ENCODE measurements around the gene NOC2L. TPM values are rescaled to one million over a fixed set of nuclear protein-coding genes. Genes with fewer than 3 reads are reported as not detected.

NOC2L gene
- total RNA-seq, 3 donors from 2014 or later (not counting 1 experiment from before 2014, with no cell fraction given), result 61.4 to 66.0 (median 61.8) TPM

DNA sequence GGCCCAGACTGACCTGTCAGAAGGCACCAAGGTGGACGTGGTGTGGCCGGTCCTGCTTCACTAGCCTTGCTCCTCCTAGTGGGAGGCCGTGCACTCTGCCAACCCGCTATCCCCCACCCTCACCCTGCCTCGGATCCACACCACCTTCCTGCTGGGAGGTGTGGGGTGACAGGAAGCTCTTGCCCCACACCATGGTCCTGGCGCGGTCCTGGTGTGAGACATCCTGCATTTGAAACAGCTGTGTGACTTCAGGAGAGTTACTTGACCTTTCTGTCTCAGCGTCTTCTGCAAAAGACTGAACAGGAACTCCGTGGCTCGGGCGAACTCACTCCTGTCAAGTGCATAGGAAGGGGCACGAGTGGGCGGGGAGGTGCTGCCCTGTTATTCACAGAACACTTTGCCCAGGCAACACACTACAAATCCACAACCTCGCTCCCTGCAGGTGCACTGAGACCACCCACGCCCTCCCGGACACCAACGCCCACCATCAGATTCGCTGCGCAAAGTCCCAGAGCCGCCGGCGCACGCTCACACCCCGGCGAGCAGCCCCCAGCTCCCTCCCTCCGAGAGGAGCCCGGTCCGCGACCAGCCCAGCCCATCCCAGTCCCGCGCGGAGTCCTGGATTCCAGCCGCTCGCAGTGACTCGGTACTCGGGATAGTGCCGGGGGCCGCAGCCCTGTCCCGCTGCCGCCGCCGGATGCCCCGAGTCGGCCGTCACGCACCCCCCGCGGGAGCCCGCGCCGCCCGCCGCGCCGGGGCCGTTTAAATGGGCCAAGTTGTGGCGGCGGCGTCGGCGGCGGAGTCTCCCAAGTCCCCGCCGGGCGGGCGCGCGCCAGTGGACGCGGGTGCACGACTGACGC, 35.7 kb downstream of the NOC2L start, which contains the start of gene SAMD11:
SAMD11 (plus strand) TSS at position 793 of the 860 bp plus-strand sequence. CDS start 509 bp downstream, outside the sequence.
- H3K4me3 Mint-ChIP-seq, result peak within 1 kb of the TSS; percentile 83
- Histone ChIP-seq H3K36me3 (ENCODE audit: control insufficient read depth, insufficient read depth, low read length) (no peaks in the 10 kb centered on the region), H3K27ac (ENCODE audit: low read length) (no peak within 1 kb of the TSS), H3K4me1 (ENCODE audit: control insufficient read depth, insufficient read depth, low read length) (peaks cover 32% of the 10 kb centered on the region), H3K27me3 (ENCODE audit: control insufficient read depth, insufficient read depth, low read length) (peaks cover 41% of the 10 kb centered on the region), H3K9me3 (ENCODE audit: control insufficient read depth, insufficient read depth, low read length) (no peaks in the 10 kb centered on the region), H3K4me3 (ENCODE audit: low read length) (no peak within 1 kb of the TSS)
- no peak within 1 kb of the TSS for H3K27ac Mint-ChIP-seq
- ATAC-seq (peak; percentile 47 to 72 (median 51)), DNase-seq (peak; percentile 42 to 77)
- TF ChIP-seq, protein P1, sequence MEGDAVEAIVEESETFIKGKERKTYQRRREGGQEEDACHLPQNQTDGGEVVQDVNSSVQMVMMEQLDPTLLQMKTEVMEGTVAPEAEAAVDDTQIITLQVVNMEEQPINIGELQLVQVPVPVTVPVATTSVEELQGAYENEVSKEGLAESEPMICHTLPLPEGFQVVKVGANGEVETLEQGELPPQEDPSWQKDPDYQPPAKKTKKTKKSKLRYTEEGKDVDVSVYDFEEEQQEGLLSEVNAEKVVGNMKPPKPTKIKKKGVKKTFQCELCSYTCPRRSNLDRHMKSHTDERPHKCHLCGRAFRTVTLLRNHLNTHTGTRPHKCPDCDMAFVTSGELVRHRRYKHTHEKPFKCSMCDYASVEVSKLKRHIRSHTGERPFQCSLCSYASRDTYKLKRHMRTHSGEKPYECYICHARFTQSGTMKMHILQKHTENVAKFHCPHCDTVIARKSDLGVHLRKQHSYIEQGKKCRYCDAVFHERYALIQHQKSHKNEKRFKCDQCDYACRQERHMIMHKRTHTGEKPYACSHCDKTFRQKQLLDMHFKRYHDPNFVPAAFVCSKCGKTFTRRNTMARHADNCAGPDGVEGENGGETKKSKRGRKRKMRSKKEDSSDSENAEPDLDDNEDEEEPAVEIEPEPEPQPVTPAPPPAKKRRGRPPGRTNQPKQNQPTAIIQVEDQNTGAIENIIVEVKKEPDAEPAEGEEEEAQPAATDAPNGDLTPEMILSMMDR (IDR thresholded peaks at IDR 0.05), result no peak
- peaks cover 0 to 10% of the 10 kb centered on the region in 2 donors for H3K4me1 Mint-ChIP-seq
- 2% methylated on average over 69 of the region's 72 CpGs for WGBS (ENCODE audit: insufficient coverage)
- peaks cover 20 to 38% of the 10 kb centered on the region in 2 donors for H3K27me3 Mint-ChIP-seq (ENCODE audit: low read depth in 2 of 2)
- H3K9me3 Mint-ChIP-seq, result no peaks in the 10 kb centered on the region
- intact Hi-C loops (cut with micrococcal nuclease), result no loop called here
- H3K36me3 Mint-ChIP-seq, result no peaks in the 10 kb centered on the region

DNA sequence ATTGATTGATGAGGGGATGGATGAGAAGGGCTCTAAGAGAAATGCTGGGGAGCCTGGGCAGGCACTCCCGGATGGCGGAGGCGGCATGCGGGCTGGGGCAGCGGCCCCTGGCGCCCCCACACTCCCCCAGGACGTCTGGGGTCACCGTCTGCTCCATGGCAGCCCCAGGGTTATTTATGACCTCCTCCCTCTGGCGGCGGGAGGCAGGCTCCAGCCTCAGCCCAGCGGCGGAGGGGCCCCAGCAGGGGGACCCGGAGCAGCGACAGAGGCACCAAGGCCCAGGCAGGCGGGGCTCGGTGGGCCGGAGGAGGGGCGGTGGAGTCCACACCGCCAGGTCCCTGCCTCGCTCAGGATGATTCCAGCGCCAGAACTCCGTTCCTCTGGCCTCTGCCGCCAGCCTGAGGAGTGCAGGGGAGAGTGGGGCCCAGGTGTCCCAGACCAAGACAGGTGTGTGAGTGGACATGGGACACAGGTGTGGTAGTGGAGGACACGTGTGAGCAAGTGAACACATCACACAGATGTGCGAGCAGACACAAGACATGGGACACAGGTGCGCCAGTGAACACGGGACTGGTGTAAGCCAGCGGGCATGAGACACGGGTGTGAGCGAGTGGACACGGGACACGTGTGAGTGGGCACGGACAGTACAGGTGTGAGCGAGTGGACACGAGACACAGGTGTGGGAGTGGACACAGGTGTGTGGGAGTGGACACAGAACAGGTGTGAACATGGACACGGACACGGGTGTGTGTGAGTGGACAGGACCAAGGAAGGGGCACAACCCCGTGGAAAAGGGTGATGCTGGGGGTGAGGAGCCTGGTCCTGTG, 37.8 kb downstream of the NOC2L start:
- 32% methylated on average over 38 of the region's 38 CpGs for WGBS (ENCODE audit: insufficient coverage)
- H3K27me3 Mint-ChIP-seq (ENCODE audit: low read depth in 2 of 2), result peaks cover 9 to 27% of the 10 kb centered on the region in 2 donors

DNA sequence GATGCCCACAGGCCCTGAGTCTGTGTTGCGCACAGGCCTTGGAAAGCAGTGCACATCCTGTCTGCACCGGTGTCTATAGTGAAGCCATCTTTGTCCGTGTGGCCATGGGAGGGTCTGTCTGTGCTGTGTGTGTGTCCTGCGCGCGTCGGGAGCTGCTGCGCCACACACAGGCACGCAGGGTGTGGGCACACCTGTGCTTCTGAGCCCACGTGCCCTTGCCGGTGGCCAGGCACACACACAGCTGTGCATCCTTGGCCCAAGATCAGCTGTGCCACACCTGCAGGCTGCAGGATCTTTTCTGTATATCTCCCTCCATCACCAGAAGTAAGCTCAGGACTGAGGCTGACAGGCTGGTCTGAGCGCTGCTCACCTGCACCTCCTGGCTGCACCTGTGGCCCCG, 38.5 kb downstream of the NOC2L start:
- intact Hi-C loops (cut with micrococcal nuclease), result no loop called here
- TF ChIP-seq, protein P1 (IDR thresholded peaks at IDR 0.05), result no peak
- Mint-ChIP-seq H3K27me3 (ENCODE audit: low read depth in 2 of 2) (peaks cover 8 to 23% of the 10 kb centered on the region in 2 donors), H3K4me3 (no peak overlapping the region), H3K9me3 (no peaks in the 10 kb centered on the region), H3K36me3 (no peaks in the 10 kb centered on the region), H3K27ac (no peak overlapping the region), H3K4me1 (peaks cover 0 to 10% of the 10 kb centered on the region in 2 donors)
- Histone ChIP-seq H3K36me3 (ENCODE audit: control insufficient read depth, insufficient read depth, low read length) (no peaks in the 10 kb centered on the region), H3K4me1 (ENCODE audit: control insufficient read depth, insufficient read depth, low read length) (peaks cover 27% of the 10 kb centered on the region), H3K9me3 (ENCODE audit: control insufficient read depth, insufficient read depth, low read length) (no peaks in the 10 kb centered on the region), H3K27me3 (ENCODE audit: control insufficient read depth, insufficient read depth, low read length) (peaks cover 31% of the 10 kb centered on the region), H3K27ac (ENCODE audit: low read length) (no peak overlapping the region), H3K4me3 (ENCODE audit: low read length) (no peak overlapping the region)
- ATAC-seq, result no peak
- no peak for DNase-seq
- 19% methylated on average over 12 of the region's 13 CpGs for WGBS (ENCODE audit: insufficient coverage)

More for the DNA sequence above, 37.8 kb downstream of the NOC2L start:
- H3K36me3 Mint-ChIP-seq, result no peaks in the 10 kb centered on the region
- TF ChIP-seq, protein P1 (IDR thresholded peaks at IDR 0.05), result no peak
- H3K27ac Mint-ChIP-seq, result no peak overlapping the region
- no peaks in the 10 kb centered on the region for H3K9me3 Mint-ChIP-seq
- ATAC-seq, result peak; percentile 52 to 65 (median 60)
- no peak overlapping the region for H3K4me3 ChIP-seq (ENCODE audit: low read length)
- intact Hi-C loops (cut with micrococcal nuclease), result no loop called here
- peaks cover 32% of the 10 kb centered on the region for H3K4me1 ChIP-seq (ENCODE audit: control insufficient read depth, insufficient read depth, low read length)
- no peaks in the 10 kb centered on the region for H3K9me3 ChIP-seq (ENCODE audit: control insufficient read depth, insufficient read depth, low read length)
- peak in 1 of 2 donors; percentile 68 for DNase-seq
- H3K27me3 ChIP-seq (ENCODE audit: control insufficient read depth, insufficient read depth, low read length), result peaks cover 38% of the 10 kb centered on the region
- H3K4me3 Mint-ChIP-seq, result peak overlapping the region; percentile 13
- H3K27ac ChIP-seq (ENCODE audit: low read length), result no peak overlapping the region
- H3K36me3 ChIP-seq (ENCODE audit: control insufficient read depth, insufficient read depth, low read length), result no peaks in the 10 kb centered on the region
- peaks cover 0 to 10% of the 10 kb centered on the region in 2 donors for H3K4me1 Mint-ChIP-seq
